ENCODE results near the gene MANEA.

The MANEA gene

GRCh38 chr6:95587989-95588388, 10.7 kb downstream of the MANEA start:
- no peak for DNase-seq (ENCODE audit: low read depth)

- no peak for DNase-seq (ENCODE audit: low read depth)
Observed at GRCh38 chr6:95589067-95589466, 11.7 kb downstream of the MANEA start.

GRCh38 chr6:95589826-95590570, 12.7 kb downstream of the MANEA start:
- DNase-seq (ENCODE audit: low read depth): no peak

GRCh38 chr6:95593025-95593424, 15.7 kb downstream of the MANEA start:
- no peak for DNase-seq (ENCODE audit: low read depth)

- no peak for DNase-seq (ENCODE audit: low read depth)
Observed at GRCh38 chr6:95596021-95596420, 18.7 kb downstream of the MANEA start.

- DNase-seq (ENCODE audit: low read depth): no peak
Observed at GRCh38 chr6:95599706-95600105, 22.4 kb downstream of the MANEA start.

GRCh38 chr6:95601133-95601532, 23.8 kb downstream of the MANEA start:
- peak; percentile 36 for DNase-seq (ENCODE audit: low read depth)

- no peak for DNase-seq (ENCODE audit: low read depth)
Observed at GRCh38 chr6:95614094-95614493, 36.8 kb downstream of the MANEA start.

GRCh38 chr6:95629551-95629950, 52.2 kb downstream of the MANEA start:
- no peak for DNase-seq (ENCODE audit: low read depth)

GRCh38 chr6:95636552-95637431, 59.5 kb downstream of the MANEA start:
- no peak for DNase-seq (ENCODE audit: low read depth)

- DNase-seq (ENCODE audit: low read depth): no peak
Observed at GRCh38 chr6:95648636-95649035, 71.3 kb downstream of the MANEA start.

GRCh38 chr6:95649451-95649850, 72.1 kb downstream of the MANEA start:
- DNase-seq (ENCODE audit: low read depth): no peak

- DNase-seq (ENCODE audit: low read depth): no peak
Observed at GRCh38 chr6:95654176-95654575, 76.8 kb downstream of the MANEA start.

- DNase-seq (ENCODE audit: low read depth): no peak
Observed at GRCh38 chr6:95658886-95659285, 81.6 kb downstream of the MANEA start.

All from non-pigmented ciliary epithelial cell (primary cell).